GM12801 (cell line): Measurements from ENCODE around the gene ZNF827.

ENCODE experiments used
- CTCF ChIP-seq: IDR thresholded peaks from one replicate; pipeline ENCODE4 v1.5.1; 2011; ENCODE audit warnings: control low read depth; ENCODE audit not compliant: insufficient read length; ENCODE audit errors: extremely low read depth

Gene ZNF827

GRCh38 chr4:145938618-145939440 lies at the start of gene ZNF827:
Gene ZNF827, minus strand, starts transcription at chr4:145938823. Its CDS starts 416 bp downstream, at chr4:145938407.
- TF ChIP-seq CTCF: no peak

- TF ChIP-seq CTCF: no peak
These were observed 45.9 kb upstream of the ZNF827 start for GRCh38 chr4:145984563-145984962.

GRCh38 chr4:145982791-145983190 lies 44.2 kb upstream of the ZNF827 start:
- TF ChIP-seq CTCF: no peak

- no peak for TF ChIP-seq CTCF
These were observed 40.5 kb upstream of the ZNF827 start for GRCh38 chr4:145979160-145979559.

GRCh38 chr4:145976680-145977079 lies 38.1 kb upstream of the ZNF827 start:
- TF ChIP-seq CTCF: no peak

GRCh38 chr4:145960012-145960411 lies 21.4 kb upstream of the ZNF827 start:
- no peak for TF ChIP-seq CTCF

GRCh38 chr4:145957302-145957701 lies 18.7 kb upstream of the ZNF827 start:
- TF ChIP-seq CTCF: no peak
